Activated CD8-positive, alpha-beta memory T cell treated with anti-CD3 and anti-CD28 coated beads for 24 hours (primary cell): Measurements from ENCODE around the gene ZBTB7C.

Experiments
- DNase-seq: peaks from one replicate; pipeline ENCODE4 v3.0.0-alpha.2; 2020

ZBTB7C gene

DNA sequence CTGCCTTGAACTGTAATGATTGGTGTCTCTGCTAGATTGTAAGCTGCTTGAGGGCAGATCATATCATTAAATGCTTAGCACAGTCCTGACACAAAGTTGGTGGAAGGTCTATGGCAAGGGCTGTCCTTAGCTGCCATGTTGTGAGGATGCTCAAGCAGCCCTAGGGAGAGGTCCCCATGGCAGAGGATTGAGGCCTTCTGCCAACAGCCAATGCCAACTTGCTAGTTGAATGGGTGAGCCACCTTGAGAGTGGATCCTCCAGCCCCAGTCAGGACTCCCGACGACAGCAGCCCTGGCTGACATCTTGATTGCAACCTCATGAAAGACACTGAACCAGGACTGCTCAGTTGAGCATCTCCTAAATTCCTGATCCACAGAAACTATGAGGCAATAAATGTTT lies 363.4 kb downstream of the ZBTB7C start:
- DNase-seq, result no peak

DNA sequence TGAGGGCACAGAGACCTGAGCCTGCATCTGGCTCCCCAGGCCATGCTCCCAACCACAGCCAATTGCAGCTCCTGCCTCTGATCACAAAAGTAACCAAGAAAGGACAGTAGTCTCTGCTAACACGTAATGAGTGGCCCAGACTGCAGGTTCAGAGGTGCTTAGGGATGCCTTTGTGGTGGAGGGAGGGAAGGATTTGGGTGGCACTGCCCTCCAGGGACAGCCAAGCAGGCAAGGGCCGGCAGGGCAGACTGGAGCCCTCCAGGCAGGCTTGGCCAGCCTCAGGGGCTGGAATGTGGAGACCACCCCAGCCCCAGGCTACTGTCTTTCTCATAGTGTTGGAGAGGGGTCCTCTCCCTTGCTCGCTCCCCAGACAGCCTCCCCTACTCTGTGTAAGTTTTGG lies 364.2 kb downstream of the ZBTB7C start:
- DNase-seq, result no peak

DNA sequence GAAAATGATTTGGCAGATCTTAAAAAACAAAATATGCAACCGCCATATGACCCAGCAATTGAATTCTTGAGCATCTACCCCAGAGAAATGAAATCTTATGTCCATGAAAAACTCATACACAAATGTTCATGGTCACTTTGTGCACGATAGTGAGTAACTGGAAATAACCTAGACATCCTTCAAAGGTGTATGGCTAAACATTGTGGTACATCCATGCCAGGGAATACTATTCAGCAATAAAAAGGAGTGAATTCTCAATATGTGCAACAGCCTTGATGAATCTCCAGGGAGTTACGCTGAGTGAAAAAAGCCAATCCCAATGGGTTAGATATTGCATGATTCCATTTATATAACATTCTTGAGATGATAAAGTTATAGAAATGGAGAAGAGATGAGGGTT lies 366.0 kb downstream of the ZBTB7C start:
- no peak for DNase-seq

DNA sequence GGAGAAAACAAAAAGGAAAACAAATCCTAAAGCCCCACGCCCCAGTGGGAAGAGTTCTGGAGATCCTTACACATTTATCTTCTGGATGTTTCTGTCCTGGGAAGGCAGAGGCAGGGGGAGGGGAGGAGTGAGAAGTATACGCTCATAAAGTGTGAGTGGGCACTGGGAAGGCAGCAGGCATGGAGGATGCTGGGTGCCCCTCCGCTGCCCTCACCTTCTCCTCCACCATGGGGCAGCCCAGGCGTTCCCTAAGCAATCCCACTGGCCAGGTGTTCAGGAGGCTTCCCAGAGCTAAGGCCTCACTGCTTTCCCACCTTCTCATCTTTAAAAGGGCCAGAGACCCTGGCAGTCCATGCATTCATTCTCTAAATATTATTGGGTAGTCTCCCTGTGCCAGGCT lies 366.8 kb downstream of the ZBTB7C start:
- DNase-seq, result no peak

DNA sequence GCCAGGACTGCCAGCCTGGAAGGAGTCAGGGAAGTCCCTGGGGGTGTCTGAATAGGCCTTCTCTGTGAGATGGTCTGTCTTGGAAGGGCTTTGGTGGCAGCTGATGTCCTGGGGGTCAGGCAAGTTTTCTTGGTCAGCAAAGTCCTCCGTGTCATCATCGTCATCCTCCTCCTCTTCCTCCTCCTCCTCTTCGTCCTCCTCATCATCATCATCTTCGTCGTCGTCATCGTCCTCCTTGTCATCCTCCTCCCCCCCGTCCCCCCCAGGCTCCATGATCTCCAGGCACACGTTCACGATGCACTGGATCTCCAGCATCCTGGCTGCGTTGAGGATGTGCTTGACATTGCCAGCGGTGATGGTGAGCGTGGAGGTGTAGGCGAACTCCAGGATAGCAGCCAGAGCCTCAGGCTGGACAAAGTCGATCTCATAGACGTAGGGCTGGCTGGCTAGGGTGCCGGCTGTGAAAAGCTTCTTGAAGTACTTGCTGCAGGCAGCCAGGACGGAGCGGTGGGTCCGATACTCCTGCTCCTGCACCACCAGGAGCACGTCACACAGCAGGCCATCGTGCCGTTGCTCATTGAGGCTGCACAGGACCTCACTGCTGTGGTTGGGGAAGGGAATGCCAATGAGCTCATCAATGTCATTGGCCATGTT lies 368.6 kb downstream of the ZBTB7C start:
- no peak for DNase-seq

DNA sequence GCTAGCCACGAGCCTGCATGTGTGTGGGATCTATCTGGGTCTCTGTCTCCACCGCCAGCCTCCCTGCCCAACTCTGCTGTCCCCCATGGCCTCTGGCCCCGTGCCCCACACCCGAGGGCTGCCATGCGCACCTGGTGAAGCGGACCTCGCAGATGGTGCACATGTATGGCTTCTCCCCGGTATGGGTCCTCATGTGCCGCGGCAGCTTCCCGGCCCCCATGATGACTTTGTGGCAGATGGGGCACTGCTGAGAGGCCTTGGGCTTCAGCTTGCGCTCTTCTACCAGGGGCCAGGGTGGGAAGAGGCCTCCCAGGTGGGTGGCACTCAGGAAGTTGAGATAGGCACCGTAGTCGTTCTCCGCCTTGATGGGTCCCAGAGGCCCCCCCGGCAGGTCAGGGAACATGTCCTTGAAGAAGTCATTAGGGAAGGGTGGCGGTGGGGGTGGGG lies 369.4 kb downstream of the ZBTB7C start:
- DNase-seq, result no peak

DNA sequence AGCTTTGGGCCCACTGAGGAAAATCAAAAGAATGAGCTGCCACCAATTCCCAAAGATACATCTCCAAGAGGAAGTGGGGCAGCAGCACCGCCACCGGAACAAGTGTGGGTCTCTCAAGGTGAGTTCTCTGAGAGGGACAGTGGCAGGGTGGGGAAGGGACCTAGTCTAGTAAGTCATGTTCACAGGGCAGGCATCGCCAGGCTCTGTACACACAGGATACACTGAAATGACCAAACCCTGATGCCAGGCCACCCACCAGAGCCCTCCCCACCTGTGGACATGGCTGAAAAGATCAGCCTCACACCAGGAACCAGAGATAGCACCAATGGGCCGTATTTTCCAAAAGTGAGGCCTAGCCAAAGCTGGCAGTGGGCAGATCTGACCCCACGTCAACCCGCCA lies 370.5 kb downstream of the ZBTB7C start:
- no peak for DNase-seq

DNA sequence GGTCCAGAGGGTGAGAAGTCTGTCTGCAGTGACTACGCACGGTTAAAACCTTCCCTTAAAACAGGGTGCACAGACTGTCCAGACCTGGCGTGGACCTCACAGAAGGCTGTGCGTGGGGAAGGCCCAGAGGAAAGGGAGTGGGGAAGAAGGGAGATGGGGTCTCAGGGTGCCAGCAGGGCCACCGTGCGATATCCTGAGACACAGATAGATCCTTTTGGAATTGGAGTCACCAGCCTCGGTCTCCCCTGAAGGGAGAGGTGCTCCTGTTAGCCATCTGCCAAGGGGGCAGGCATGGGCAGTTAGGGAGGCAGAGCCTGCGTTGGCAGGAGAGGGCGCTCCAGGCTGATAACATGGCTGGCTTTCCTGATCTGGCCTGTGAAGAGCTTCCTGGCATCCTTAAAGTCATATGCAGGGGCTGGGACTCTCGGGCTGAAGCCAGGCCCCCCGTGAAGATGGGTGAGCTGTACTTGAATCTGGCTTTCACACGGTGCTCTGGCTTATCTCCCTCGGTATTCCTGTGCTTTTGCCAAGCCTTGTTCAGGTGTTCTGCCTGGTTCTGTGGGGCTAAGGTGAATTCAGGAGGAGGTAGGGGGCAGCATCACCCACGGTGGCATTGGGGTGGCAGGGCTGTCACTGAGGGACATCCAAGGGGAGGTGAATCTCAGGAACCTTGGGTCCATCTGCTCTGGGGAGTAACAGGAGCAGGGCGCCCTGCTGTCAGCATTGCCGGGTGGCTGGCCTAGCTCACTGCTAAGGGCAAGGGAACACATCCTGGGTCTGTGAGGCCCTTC lies 371.5 kb downstream of the ZBTB7C start:
- no peak for DNase-seq

DNA sequence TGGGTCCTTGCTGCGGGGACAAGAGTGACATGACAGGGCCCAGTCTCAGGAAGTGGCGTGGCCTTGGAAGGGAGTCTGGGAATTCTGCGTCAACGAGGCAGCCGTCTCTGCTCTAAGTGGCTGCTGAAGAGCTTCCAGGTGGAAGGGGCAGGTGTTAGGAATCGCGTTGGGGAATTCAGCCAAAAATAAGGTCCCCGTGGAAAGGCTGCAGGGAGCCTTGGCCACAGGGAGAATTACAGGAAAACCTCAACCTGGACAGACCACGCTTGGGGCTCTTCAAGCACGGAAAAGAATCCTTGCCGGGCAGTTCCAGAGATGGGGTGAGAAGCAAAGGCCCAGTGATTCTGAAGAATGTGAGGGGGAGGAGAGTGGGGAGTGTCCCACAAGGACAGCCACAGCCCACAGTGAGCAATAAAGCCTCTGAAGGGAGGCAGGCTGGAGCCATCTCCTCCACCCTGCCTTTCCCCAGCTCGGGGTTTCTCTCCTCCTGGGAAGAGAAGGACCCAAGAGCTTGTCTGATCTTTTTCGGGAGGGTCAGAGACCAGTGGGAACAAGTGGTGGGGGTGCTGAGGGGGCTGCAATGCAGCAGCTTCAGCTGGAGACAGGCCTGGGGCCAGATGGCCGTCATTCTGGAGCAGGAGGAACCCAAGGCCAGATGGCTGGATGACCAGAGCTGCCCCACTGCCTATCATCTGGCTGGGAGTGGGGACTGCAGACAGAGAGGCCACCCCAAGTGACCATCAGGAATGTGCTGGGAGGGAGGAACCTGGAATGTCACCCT lies 372.4 kb downstream of the ZBTB7C start:
- DNase-seq, result no peak

DNA sequence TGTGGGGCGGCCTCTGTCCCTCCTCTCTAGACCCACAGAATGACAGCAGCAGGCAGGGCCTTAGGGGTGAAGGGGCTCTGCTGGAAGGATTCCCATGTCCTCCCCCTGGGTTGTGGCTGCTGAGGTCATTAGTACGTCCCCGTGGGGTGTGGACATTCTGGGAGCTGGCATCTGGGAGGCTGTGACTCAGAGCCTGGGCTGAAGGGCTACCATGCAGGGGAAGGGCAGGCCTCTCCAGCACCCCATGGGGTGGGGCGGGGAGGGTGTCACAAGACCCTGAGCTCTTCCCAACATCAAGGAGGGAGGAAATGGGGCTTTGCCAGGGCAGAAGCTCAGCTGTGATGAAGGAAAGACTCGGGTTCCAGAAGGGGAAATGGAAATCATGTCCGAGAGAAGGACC lies 373.0 kb downstream of the ZBTB7C start:
- no peak for DNase-seq

DNA sequence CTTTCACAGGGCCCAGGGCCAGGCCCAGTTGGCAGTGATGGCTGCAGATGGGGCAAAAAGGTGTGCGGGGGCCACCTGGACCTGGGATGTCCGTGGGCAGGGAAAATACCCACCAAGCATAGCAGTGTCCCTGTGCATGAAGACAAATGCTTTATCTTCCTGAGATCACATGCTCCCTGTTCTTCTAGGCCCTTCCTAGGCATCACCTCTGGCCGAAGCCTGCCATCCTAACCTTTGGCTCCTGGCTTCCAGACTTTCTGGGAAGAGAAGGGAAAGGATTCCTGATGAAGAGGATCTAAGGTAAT lies 373.7 kb downstream of the ZBTB7C start:
- no peak for DNase-seq

DNA sequence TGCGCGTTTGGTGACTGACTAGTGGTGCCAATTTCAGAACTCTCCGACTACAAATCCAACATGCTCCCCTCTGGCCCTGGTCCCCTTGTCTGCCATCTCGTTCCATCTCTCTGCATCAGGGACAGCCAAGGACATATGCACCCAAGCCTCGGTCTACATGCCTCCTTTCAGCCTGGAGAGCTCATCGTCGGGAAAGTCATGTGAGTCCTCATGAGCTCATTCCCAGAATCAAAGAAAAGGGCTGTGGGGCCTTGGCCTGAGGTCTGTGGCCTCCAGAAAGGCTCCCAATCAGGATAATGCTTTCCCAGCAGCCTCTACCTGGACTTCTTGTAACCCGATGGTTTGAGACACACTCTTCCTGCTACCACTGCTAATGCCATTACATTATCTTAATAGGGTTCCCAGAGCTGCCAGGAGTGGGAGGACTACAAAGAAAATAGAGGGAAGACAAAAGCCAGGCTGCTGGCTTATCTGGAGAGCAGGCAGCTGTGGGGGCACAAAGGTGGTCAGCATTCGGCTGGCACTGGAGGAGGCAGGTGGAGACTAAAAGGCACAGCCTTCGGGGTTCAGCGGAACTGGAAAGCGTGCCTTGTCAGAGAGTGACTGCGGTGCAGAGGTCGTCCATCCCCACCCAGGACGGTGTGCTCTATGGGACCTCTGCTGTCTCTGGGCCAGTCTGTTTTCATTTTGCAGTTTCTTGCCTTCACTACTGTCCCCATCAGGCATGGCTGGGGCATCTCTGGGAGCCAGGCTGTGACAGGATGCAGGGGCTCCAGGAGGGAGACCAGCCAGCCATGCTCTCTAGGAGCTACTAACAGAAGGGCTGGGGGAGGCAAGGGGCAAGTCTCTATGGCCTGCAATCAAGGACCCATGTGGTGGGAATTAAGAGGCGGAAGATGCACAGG lies 374.3 kb downstream of the ZBTB7C start:
- no peak for DNase-seq

DNA sequence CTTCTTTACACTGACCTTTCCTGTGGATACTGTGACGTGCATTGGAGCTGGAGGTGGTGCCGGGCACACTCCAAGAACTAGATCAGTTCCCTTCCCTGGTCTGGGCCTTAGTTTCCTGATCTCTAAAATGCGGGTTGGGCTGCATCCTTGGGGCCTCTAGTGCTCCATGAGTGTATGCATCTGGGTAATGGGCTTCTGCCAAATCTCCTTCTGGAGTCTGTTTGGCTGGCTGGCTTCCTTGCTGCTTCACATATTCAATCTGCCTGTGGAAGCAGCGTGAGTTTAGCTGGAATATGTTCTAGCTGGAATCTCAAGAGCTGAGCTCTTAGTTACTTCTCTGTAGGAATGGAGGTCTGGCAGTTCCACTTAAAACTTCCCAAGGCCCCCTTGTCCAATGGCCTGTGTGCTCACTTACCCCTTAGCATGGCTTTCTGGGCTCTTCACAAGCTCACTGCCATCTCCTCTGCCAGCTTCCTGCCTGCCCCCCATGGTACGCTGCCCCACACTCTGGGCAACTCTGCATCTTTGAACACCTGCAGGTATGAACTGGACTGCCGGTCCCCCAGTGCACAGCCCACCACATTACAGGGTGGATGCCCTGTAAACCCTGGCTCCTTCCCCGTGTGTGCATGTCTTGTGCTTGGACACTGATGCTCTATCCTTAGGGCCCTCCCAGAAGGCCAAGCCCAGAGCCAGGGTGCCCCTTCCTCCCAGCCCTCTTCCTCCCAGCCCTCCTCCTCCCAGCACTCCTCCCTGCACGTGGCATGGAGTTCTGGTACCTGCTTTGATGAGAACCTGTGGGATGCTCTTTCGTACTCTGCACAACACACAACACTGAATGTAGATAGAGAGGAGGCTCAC lies 375.2 kb downstream of the ZBTB7C start:
- DNase-seq, result no peak

DNA sequence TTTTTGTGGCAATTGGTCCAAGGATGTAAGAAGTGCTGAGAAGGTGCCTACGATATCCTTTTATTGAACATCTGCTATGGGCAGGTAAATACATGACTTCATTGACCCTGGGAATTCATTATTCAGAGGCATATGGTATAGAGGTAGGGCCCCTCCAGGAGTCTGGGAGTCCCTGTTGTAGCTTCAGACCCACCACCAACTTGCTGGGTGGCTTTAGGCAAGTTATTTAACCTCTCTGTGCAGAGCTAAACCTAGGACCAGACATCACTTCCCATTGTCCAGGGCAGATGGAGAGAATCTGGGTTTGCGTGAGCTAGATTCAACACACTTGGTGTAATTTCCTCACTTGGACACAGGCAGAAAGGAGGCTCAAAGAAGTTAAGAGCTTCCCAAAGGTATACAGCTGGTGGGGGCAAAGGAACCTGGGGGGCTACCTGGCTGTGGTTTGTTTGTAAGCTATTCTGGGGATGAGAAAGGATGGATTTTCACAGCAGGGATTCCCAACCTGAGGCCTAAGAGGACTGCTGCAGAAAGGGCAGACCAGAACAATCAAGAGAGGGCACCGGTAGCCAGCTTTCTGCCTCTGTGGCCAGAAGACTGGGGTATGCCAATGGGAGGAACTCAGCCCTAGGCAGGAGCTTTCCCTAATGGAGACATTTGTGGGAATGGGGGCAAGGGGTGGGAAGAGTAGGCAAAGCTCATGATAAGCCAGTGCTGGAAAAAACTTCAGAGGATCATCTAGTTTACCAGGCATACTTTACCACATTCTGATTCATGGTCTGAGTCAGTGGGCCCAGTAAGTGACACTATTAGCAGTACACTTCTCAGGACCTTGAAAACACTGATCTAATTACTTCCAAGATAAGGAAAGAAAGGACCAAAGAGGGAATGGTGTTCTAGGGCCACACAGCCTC lies 376.1 kb downstream of the ZBTB7C start:
- DNase-seq, result no peak

DNA sequence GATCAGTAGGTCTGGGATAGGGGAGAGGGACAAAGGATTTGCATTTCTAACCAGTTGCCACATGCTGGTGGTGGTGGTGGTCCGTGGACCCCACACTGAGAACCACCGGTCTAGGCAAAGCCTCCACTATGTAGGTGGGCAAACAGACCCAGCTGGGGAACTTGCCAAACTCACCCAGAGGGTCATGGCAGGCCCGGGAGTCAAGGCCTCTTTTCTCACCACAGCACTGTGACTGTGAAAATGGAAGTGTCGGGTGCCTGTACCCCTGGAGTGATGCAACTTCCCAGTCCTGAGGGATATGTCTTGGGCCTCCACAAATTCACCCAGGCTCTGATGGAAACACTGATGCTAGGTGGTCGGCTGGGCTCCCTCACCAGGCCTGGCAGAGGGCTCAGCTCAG lies 377.5 kb downstream of the ZBTB7C start:
- no peak for DNase-seq

DNA sequence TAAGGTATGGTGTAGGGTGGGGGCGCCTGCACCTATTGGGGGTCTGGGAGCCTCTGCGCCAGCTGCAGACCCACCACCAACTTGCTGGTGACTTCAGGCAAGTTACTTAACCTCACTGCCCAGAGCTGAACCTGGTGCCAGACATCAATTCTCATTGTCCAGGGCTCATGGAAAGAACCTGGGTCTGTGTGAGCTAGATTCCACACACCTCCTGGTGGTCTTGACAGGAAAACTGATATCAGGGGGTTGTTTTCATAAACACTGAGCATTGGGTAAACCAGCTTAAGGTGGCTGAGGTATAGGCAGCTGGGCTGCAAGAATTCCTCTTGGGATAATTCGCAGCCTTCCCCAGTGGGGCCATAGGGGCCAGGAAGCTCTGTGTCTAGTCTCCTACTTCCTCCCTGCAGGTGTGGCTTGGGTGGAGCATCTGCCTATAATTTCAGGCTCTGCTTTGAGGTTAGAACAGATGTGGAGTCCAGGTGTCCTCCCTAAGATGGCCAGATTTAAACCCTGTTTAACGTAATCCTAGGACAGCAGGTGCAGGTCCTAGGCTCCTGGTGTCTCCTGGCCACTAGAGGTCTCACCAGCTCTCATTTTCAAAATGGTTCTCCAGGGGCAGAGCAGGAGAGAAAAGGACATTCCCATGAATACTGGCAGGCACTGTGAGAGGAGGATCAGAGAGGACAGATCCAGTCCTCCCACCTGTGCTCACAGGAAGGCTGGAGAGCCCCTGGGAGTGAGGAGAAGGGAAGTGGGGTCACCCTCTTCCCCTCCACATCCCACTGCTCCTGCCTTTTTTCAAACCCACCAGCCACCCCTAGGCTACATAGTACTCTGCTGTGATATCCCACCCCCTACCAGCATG lies 378.3 kb downstream of the ZBTB7C start:
- DNase-seq, result no peak

DNA sequence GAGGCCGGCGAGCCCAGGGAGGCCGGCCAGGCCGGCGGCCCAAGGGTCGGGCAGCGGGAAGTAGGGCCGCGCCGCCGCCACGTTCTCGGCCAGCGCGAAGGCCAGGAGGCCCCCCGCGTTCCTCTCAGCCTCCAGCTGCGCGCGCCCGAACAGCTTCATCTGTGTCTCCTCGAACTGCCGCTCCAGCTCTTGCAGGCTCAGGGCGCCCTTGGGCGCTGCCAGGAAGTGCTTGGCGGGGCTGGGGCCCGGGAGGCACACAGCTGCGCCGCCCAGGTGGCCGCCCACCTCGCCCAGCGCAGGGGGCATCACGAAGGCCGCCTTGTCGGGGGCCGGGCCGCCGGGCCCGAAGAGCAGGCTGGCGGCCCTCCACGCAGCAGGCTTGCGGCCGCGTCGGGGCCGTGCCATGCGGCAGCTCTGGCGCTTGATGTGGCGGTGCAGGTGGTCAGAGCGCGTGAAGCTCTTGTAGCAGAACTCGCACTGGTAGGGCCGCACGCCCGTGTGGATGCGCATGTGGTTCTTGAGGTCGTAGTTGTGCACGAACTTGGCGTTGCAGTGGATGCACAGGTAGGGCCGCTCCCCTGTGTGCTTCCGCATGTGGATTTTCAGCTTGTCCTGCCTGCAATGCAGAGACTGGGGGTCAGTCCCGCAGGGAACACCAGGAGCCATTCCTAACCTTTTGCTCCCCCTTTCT lies 379.7 kb downstream of the ZBTB7C start:
- DNase-seq, result no peak

DNA sequence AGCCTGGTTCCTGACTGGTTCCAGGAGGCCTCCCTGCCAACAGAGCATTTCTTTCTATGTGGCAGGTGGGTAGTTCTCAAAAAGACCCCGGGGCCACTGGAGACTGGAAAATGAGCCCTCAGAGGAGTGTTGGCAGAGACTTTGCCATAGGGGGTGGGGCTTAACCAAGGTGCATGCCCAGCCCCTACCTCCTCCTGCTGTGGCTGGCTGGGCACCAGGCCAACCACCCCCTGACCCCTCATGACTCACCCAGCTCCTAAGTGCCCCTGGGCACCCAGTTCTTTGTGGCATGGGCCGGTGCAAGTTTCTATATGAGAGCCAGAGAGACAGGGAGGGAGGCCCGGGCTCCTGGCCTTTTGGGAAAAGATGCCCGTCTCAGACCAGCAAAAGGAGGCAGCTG lies 380.5 kb downstream of the ZBTB7C start:
- DNase-seq, result no peak

DNA sequence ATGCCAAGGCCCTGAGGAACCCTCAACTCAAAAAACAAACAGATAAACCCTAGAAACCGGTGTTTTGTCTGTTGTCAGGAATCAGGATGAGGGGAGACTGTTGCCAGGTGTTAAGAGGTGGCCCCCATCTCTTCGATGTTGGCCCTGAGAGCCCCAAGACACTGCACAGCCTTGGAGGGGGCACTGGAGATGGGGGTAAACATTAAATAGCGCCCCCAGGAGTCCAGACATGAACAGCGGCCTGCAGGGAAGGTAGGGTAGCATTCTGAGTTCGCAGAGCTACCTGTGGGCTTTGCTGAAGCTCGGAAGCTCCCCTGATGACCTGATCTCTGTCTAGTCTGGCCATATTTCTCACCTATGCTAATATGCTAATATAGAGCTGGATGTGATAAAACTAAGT lies 381.1 kb downstream of the ZBTB7C start:
- no peak for DNase-seq
